Measurements from ENCODE around the gene BAD. TPM values are rescaled to one million over a fixed set of nuclear protein-coding genes. Genes with fewer than 3 reads are reported as not detected.
A peak's percentile ranks its signal among the peaks of the same experiment; 100 is the strongest.

The BAD gene
- total and polyA plus RNA-seq, 10 of the 15 experiments (the other 5 are each of a cell fraction or from before 2014, with no cell fraction given): 1.5 to 67.2 (median 39.6) TPM

- TF ChIP-seq GABPA (IDR thresholded peaks at IDR 0.05; ENCODE audit: low read depth) (peak; percentile 81), BACH1 (IDR thresholded peaks at IDR 0.05; ENCODE audit: borderline replicate concordance) (no peak), SP1 (IDR thresholded peaks at IDR 0.05; ENCODE audit: low read depth, low read length) (peak; percentile 60), RUNX3 (IDR thresholded peaks at IDR 0.05; ENCODE audit: low read length) (0 out of 2 replicates have a peak, but pooled peaks have one; percentile 13), ASH2L (IDR thresholded peaks at IDR 0.05; ENCODE audit: borderline replicate concordance, low read depth) (no peak), BMI1 (IDR thresholded peaks at IDR 0.05; ENCODE audit: borderline replicate concordance) (no peak), RCOR1 (conservative IDR thresholded peaks at IDR 0.05; ENCODE audit: low read depth, low read length) (no peak), NFIC (IDR thresholded peaks at IDR 0.05; ENCODE audit: low read depth, low read length) (no peak), FOXM1 (IDR thresholded peaks at IDR 0.05; ENCODE audit: low read depth, low read length) (no peak), RBBP5 (conservative IDR thresholded peaks at IDR 0.05) (no peak), CHD2 (IDR thresholded peaks at IDR 0.05; ENCODE audit: borderline replicate concordance, low read depth, low read length) (no peak; the same call in 1 of the 2 replicates), PAX8 (IDR thresholded peaks at IDR 0.05) (no peak), KAT2A (conservative IDR thresholded peaks at IDR 0.05; ENCODE audit: control insufficient read depth, low read depth, low read length) (no peak), TCF3 (IDR thresholded peaks at IDR 0.05; ENCODE audit: borderline replicate concordance, insufficient read depth, low read depth, low read length) (no peak), RFX5 (IDR thresholded peaks at IDR 0.05; ENCODE audit: low read depth, low read length) (no peak), SIX5 (IDR thresholded peaks at IDR 0.05; ENCODE audit: low read depth, low read length, severe bottlenecking) (no peak), FOXK2 (IDR thresholded peaks at IDR 0.05) (no peak), RAD21 (IDR thresholded peaks at IDR 0.05; ENCODE audit: insufficient read depth, low read depth, low read length) (no peak; the same call in 1 of the 2 replicates), MYB (IDR thresholded peaks at IDR 0.05; ENCODE audit: borderline replicate concordance, low read depth, low read length) (no peak), BCL11A (IDR thresholded peaks at IDR 0.05; ENCODE audit: low read depth, low read length) (no peak), KLF5 (IDR thresholded peaks at IDR 0.05; ENCODE audit: partially characterized antibody) (no peak), MTA3 (IDR thresholded peaks at IDR 0.05; ENCODE audit: borderline replicate concordance, low read length) (no peak; the same call in 1 of the 2 replicates), ZNF217 (IDR thresholded peaks at IDR 0.05) (no peak), IRF4 (IDR thresholded peaks at IDR 0.05; ENCODE audit: low read depth, low read length) (no peak), IKZF2 (IDR thresholded peaks at IDR 0.05) (peak; percentile 37 to 44; a peak in 2 of 4 replicates), CBFB (IDR thresholded peaks at IDR 0.05; ENCODE audit: low read depth) (0 out of 2 replicates have a peak, but pooled peaks have one; percentile 41), BCL3 (IDR thresholded peaks at IDR 0.05; ENCODE audit: borderline replicate concordance, insufficient read depth, low read depth, low read length, poor library complexity, severe bottlenecking) (peak; percentile 24)
- TF ChIP-seq, protein P1, sequence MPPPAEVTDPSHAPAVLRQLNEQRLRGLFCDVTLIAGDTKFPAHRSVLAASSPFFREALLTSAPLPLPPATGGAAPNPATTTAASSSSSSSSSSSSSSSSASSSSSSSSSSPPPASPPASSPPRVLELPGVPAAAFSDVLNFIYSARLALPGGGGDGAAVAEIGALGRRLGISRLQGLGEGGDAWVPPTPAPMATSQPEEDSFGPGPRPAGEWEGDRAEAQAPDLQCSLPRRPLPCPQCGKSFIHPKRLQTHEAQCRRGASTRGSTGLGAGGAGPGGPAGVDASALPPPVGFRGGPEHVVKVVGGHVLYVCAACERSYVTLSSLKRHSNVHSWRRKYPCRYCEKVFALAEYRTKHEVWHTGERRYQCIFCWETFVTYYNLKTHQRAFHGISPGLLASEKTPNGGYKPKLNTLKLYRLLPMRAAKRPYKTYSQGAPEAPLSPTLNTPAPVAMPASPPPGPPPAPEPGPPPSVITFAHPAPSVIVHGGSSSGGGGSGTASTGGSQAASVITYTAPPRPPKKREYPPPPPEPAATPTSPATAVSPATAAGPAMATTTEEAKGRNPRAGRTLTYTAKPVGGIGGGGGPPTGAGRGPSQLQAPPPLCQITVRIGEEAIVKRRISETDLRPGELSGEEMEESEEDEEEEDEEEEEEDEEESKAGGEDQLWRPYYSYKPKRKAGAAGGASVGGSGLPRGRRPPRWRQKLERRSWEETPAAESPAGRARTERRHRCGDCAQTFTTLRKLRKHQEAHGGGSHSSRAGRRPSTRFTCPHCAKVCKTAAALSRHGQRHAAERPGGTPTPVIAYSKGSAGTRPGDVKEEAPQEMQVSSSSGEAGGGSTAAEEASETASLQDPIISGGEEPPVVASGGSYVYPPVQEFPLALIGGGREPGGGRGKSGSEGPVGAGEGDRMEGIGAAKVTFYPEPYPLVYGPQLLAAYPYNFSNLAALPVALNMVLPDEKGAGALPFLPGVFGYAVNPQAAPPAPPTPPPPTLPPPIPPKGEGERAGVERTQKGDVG (CRISPR knock-in tag; IDR thresholded peaks at IDR 0.05): no peak
Measured at GRCh38 chr11:64225608-64226506, 58.6 kb downstream of the BAD start, which contains the start of the genes NUDT22 and TRPT1 (continued).
